ENCODE data around the gene TRAPPC8. TPM values are rescaled to one million over a fixed set of nuclear protein-coding genes. Genes with fewer than 3 reads are reported as not detected.
"Not testable (repeated sequence)": the region's sequence is repeated elsewhere in the genome, so short reads cannot be mapped to it uniquely, and the experiment has no call there.

The TRAPPC8 gene
- total and polyA plus RNA-seq, 4 donors: 16.8 to 47.1 (median 29.3) TPM

DNA sequence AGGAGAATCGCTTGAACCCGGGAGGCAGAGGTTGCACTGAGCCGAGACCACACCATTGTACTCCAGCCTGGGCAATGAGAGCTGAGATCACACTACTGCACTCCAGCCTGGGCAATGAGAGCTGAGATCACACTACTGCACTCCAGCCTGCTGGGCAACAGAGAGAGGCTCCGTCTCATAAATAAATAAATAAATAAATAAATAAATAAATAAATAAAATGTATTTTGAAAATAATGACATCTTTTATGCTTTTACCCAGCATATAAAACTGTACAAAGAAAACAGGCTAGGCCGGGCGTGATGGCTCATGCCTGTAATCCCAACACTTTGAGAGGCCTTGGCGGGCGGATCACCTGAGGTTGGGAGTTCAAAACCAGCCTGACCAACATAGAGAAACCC is 8.2 kb downstream of the TRAPPC8 start:
- H3K4me3 ChIP-seq (ENCODE audit: low read length in 2 of 2); DNase-seq; H3K9me3 ChIP-seq (ENCODE audit: control insufficient read depth, low read length); ATAC-seq (ENCODE audit: low FRiP score); H3K4me1 ChIP-seq (ENCODE audit: control insufficient read depth in 1 of 2, insufficient read depth in 2 of 2, low read length in 2 of 2); H3K36me3 ChIP-seq (ENCODE audit: control insufficient read depth in 1 of 2, insufficient read depth in 2 of 2, low read length in 1 of 2); H3K27ac ChIP-seq (ENCODE audit: low read depth in 1 of 2, low read length in 2 of 2); intact Hi-C loops (cut with DNase I); H3K27me3 ChIP-seq (ENCODE audit: control insufficient read depth in 1 of 2, insufficient read depth in 2 of 2, low read length in 1 of 2): not testable (repeated sequence)
- WGBS, 2 donors: 95 to 97% methylated on average over 8 of the region's 8 CpGs

DNA sequence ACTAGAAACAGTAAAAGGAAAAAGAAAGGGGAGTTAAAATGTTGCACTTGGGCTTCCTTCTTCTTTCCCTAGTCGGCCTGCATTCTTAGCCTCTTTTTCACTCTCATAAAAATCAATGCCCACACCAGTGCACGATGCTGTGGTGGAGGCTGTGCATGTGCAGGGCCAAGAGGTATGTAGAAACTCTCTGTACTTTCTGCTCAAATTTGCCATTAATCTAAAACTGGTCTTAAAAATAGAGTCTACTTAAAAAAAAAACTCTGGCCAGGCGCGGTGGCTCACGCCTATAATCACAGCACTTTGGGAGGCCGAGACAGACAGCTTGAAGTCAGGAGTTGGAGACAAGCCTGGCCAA is 11.1 kb downstream of the TRAPPC8 start:
- Histone ChIP-seq H3K4me1 (ENCODE audit: control insufficient read depth in 1 of 2, insufficient read depth in 2 of 2, low read length in 2 of 2) (peaks cover 0 to 4% of the 10 kb centered on the region in 2 donors), H3K27me3 (ENCODE audit: control insufficient read depth in 1 of 2, insufficient read depth in 2 of 2, low read length in 1 of 2) (no peaks in the 10 kb centered on the region), H3K36me3 (ENCODE audit: control insufficient read depth in 1 of 2, insufficient read depth in 2 of 2, low read length in 1 of 2) (peaks cover 2% of the 10 kb centered on the region in 2 donors), H3K9me3 (ENCODE audit: control insufficient read depth, low read length) (no peaks in the 10 kb centered on the region), H3K27ac (ENCODE audit: low read depth in 1 of 2, low read length in 2 of 2) (no peak overlapping the region), H3K4me3 (ENCODE audit: low read length in 2 of 2) (no peak overlapping the region)
- no peak for DNase-seq
- intact Hi-C loops (cut with DNase I): no loop called here
- 54 to 57% methylated on average over 6 of the region's 6 CpGs for WGBS, 2 donors
- ATAC-seq (ENCODE audit: low FRiP score): no peak

DNA sequence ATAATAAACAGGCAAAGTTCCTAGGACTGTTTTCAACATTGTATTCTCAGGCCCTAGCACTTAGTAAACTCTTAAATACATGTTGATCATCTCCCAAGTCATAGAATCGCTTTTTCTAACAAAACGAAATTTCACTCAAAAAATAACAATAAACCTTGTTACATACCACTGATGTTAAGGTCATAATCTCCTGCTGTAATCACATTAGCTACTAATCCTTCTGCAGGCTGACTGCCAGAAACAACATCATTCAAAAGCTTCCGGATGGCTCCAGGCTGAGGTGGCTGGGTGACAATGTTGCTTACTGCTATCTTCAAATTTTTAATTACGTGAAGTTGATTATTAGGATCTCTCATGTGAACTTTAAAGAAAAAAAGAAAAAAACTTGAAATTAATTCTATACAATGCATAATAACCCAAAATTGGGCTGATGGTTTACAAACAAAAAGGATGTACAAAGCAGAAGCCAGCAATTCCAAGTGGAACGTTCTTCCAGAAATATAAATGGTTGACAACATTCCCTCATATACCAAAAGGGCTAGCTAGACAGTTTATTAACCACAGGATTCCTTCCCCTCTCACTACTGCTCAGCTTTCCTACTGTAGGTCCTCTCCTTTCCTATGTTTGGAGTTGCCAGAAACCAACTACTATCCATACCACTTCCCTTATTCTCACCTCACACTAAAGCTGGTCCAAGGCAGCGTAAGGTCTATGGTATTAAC is 11.6 kb downstream of the TRAPPC8 start:
- intact Hi-C loops (cut with DNase I): no loop called here
- no peaks in the 10 kb centered on the region for H3K27me3 ChIP-seq (ENCODE audit: control insufficient read depth in 1 of 2, insufficient read depth in 2 of 2, low read length in 1 of 2)
- peaks cover 2% of the 10 kb centered on the region in 2 donors for H3K36me3 ChIP-seq (ENCODE audit: control insufficient read depth in 1 of 2, insufficient read depth in 2 of 2, low read length in 1 of 2)
- no peak for DNase-seq
- H3K9me3 ChIP-seq (ENCODE audit: control insufficient read depth, low read length): no peaks in the 10 kb centered on the region
- no peak for ATAC-seq (ENCODE audit: low FRiP score)
- WGBS, 2 donors: 56 to 67% methylated on average over 6 of the region's 6 CpGs
- peaks cover 0 to 4% of the 10 kb centered on the region in 2 donors for H3K4me1 ChIP-seq (ENCODE audit: control insufficient read depth in 1 of 2, insufficient read depth in 2 of 2, low read length in 2 of 2)
- no peak overlapping the region for H3K4me3 ChIP-seq (ENCODE audit: low read length in 2 of 2)
- no peak overlapping the region for H3K27ac ChIP-seq (ENCODE audit: low read depth in 1 of 2, low read length in 2 of 2)

DNA sequence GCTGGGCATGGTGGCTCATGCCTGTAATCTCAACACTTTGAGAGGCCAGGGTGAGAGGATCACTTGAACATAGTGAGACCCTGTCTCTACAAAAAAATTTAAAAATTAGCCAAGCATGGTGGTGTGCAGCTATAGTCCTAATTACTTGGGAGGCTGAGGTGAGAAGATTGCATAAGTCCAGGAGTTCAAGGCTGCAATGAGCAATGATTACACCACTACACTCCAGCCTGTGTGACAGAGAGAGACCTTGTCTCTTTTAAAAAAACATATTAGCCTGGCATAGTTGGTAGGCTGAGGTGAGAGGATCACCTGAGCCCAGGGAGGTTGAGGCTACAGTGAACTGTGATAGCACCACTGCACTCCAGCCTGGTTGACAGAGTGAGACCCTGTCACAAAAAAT is 13.7 kb downstream of the TRAPPC8 start:
- Histone ChIP-seq H3K27me3 (ENCODE audit: control insufficient read depth in 1 of 2, insufficient read depth in 2 of 2, low read length in 1 of 2) (no peaks in the 10 kb centered on the region), H3K9me3 (ENCODE audit: control insufficient read depth, low read length) (no peaks in the 10 kb centered on the region), H3K4me3 (ENCODE audit: low read length in 2 of 2) (no peak overlapping the region), H3K27ac (ENCODE audit: low read depth in 1 of 2, low read length in 2 of 2) (no peak overlapping the region), H3K4me1 (ENCODE audit: control insufficient read depth in 1 of 2, insufficient read depth in 2 of 2, low read length in 2 of 2) (peaks cover 0 to 4% of the 10 kb centered on the region in 2 donors), H3K36me3 (ENCODE audit: control insufficient read depth in 1 of 2, insufficient read depth in 2 of 2, low read length in 1 of 2) (peaks cover 2% of the 10 kb centered on the region in 2 donors)
- intact Hi-C loops (cut with DNase I): no loop called here
- DNase-seq: no peak
- ATAC-seq (ENCODE audit: low FRiP score): no peak

DNA sequence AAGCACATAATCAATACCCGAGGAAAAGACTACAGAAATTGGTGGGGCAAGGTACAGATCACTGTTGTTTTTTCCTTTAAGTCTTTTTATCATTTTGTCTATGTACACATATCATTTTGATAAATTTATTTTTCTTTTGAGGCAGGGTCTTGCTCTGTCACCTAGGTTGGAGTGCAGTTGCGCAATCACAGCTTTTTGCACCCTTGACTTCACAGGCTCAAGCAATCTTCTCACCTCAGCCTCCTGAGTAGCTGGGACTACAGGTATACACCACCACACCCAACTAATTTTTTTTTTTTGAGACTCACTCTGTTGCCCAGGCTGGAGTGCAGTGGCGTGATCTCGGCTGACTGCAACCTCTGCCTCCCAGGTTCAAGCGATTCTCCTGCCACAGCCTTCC is 15.9 kb downstream of the TRAPPC8 start:
- DNase-seq; ATAC-seq (ENCODE audit: low FRiP score); H3K27me3 ChIP-seq (ENCODE audit: control insufficient read depth in 1 of 2, insufficient read depth in 2 of 2, low read length in 1 of 2); intact Hi-C loops (cut with DNase I); H3K9me3 ChIP-seq (ENCODE audit: control insufficient read depth, low read length); H3K27ac ChIP-seq (ENCODE audit: low read depth in 1 of 2, low read length in 2 of 2); H3K4me3 ChIP-seq (ENCODE audit: low read length in 2 of 2); H3K4me1 ChIP-seq (ENCODE audit: control insufficient read depth in 1 of 2, insufficient read depth in 2 of 2, low read length in 2 of 2); H3K36me3 ChIP-seq (ENCODE audit: control insufficient read depth in 1 of 2, insufficient read depth in 2 of 2, low read length in 1 of 2): not testable (repeated sequence)
- 97% methylated on average over 5 of the region's 5 CpGs for WGBS, 2 donors

DNA sequence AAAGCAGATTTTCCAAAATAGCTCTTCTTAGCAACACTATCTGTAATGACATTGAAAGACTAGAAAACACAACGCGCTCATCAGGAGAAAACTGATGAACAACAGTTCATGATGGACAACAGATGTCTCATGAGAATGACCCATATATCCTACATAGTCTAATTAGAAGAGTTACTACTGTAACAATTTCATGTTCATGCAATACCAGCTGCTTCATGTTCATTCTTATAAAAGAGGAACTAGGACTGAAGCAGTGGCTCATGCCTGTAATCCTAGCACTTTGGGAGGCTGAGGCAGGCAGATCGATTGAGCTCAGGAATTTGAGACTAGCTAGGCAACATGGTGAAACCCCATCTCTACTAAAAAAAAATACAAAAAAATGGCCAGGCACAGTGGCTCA is 22.7 kb downstream of the TRAPPC8 start:
- WGBS, 2 donors: 94% methylated on average over 3 of the region's 3 CpGs

DNA sequence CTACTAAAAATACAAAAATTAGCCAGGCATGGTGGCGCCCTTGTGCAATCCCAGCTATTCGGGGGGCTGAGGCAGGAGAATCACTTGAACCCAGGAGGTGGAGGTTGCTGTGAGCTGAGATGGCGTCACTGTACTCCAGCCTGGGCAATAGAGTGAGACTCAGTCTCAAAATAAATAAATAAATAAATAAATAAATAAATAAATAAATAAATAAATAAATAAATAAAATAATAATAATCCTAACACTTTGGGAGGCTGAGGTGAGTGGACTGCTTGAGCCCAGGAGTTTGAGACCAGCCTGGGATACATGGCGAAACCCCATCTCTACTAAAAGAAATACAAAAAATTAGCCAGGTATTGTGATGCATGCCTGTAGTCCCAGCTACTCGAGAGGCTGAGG is 23.6 kb downstream of the TRAPPC8 start:
- H3K27ac ChIP-seq (ENCODE audit: low read depth in 1 of 2, low read length in 2 of 2); DNase-seq; intact Hi-C loops (cut with DNase I); ATAC-seq (ENCODE audit: low FRiP score); H3K27me3 ChIP-seq (ENCODE audit: control insufficient read depth in 1 of 2, insufficient read depth in 2 of 2, low read length in 1 of 2); H3K4me1 ChIP-seq (ENCODE audit: control insufficient read depth in 1 of 2, insufficient read depth in 2 of 2, low read length in 2 of 2); H3K9me3 ChIP-seq (ENCODE audit: control insufficient read depth, low read length); H3K4me3 ChIP-seq (ENCODE audit: low read length in 2 of 2); H3K36me3 ChIP-seq (ENCODE audit: control insufficient read depth in 1 of 2, insufficient read depth in 2 of 2, low read length in 1 of 2): not testable (repeated sequence)
- 98% methylated on average over 5 of the region's 5 CpGs for WGBS, 2 donors

More for the DNA sequence above, 22.7 kb downstream of the TRAPPC8 start:
- intact Hi-C loops (cut with DNase I): no loop called here
- no peak overlapping the region for H3K27ac ChIP-seq (ENCODE audit: low read depth in 1 of 2, low read length in 2 of 2)
- no peaks in the 10 kb centered on the region for H3K27me3 ChIP-seq (ENCODE audit: control insufficient read depth in 1 of 2, insufficient read depth in 2 of 2, low read length in 1 of 2)
- H3K36me3 ChIP-seq (ENCODE audit: control insufficient read depth in 1 of 2, insufficient read depth in 2 of 2, low read length in 1 of 2): peaks cover 0 to 2% of the 10 kb centered on the region in 2 donors
- H3K4me1 ChIP-seq (ENCODE audit: control insufficient read depth in 1 of 2, insufficient read depth in 2 of 2, low read length in 2 of 2): no peaks in the 10 kb centered on the region
- ATAC-seq (ENCODE audit: low FRiP score) (no peak), DNase-seq (no peak)
- H3K9me3 ChIP-seq (ENCODE audit: control insufficient read depth, low read length): no peaks in the 10 kb centered on the region
- H3K4me3 ChIP-seq (ENCODE audit: low read length in 2 of 2): no peak overlapping the region

DNA sequence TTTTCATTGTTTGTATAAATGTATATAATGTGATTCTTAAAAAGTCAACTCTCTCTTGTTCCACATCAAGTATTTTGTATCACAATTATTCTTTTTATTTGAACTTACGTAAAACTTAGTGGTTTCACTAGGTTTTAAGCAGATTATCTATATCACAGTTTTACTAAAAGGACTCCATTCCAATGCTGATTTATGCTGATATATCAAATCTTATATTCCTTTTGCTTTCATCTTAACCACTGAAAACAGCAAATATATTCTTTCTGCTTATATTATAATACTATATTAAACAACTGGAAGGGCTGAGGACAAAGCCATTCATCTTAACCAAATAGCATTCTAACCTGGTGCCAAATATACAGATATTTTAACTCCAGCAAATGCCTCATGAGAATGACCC is 24.2 kb downstream of the TRAPPC8 start:
- intact Hi-C loops (cut with DNase I): no loop called here
- ATAC-seq (ENCODE audit: low FRiP score): no peak
- WGBS, 2 donors: 99 to 100% methylated on average over 1 of the region's 1 CpG

DNA sequence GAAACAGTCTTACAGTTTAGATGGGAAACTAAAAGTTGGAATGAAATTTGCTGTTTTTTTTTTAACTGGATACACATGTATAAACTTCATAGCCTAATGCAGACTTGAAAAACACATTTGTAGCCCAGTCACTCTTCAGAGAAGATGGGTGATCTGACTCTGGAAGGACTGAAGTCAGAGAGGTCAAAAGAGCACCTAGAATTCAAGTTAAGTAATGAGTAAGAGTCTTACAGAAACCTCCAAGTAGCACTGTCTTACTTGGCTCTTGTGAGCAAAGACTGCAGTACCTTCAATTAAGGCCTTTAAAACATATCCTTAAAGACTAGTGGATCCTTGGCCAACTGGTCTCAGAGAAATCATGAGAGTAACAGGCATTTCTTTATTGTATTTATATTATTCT is 41.9 kb downstream of the TRAPPC8 start:
- intact Hi-C loops (cut with DNase I): no loop called here
- no peak for ATAC-seq (ENCODE audit: low FRiP score)
- no peak overlapping the region for H3K4me3 ChIP-seq (ENCODE audit: low read length in 2 of 2)
- no peak for DNase-seq
- no peak overlapping the region for H3K27ac ChIP-seq (ENCODE audit: low read depth in 1 of 2, low read length in 2 of 2)
- peaks cover 0 to 5% of the 10 kb centered on the region in 2 donors for H3K36me3 ChIP-seq (ENCODE audit: control insufficient read depth in 1 of 2, insufficient read depth in 2 of 2, low read length in 1 of 2)
- H3K9me3 ChIP-seq (ENCODE audit: control insufficient read depth, low read length): no peaks in the 10 kb centered on the region
- H3K4me1 ChIP-seq (ENCODE audit: control insufficient read depth in 1 of 2, insufficient read depth in 2 of 2, low read length in 2 of 2): no peaks in the 10 kb centered on the region
- H3K27me3 ChIP-seq (ENCODE audit: control insufficient read depth in 1 of 2, insufficient read depth in 2 of 2, low read length in 1 of 2): no peaks in the 10 kb centered on the region

More for the DNA sequence above, 24.2 kb downstream of the TRAPPC8 start:
- Histone ChIP-seq H3K27ac (ENCODE audit: low read depth in 1 of 2, low read length in 2 of 2) (no peak overlapping the region), H3K4me1 (ENCODE audit: control insufficient read depth in 1 of 2, insufficient read depth in 2 of 2, low read length in 2 of 2) (no peaks in the 10 kb centered on the region), H3K27me3 (ENCODE audit: control insufficient read depth in 1 of 2, insufficient read depth in 2 of 2, low read length in 1 of 2) (peaks cover 0 to under 1% of the 10 kb centered on the region in 2 donors), H3K9me3 (ENCODE audit: control insufficient read depth, low read length) (no peaks in the 10 kb centered on the region), H3K36me3 (ENCODE audit: control insufficient read depth in 1 of 2, insufficient read depth in 2 of 2, low read length in 1 of 2) (peaks cover 0 to 2% of the 10 kb centered on the region in 2 donors), H3K4me3 (ENCODE audit: low read length in 2 of 2) (no peak overlapping the region)
- no peak for DNase-seq

All from aorta (tissue), 5 donors.